ENCODE measurements around the gene ZNF462.

The ZNF462 gene

GRCh38 chr9:106864373-106865143, 1.6 kb downstream of the ZNF462 start:
- DNase-seq (ENCODE audit: low read depth in 2 of 2), result no peak

GRCh38 chr9:106866243-106866642, 3.3 kb downstream of the ZNF462 start:
- no peak for DNase-seq (ENCODE audit: low read depth in 2 of 2)

GRCh38 chr9:106867286-106867685, 4.3 kb downstream of the ZNF462 start:
- no peak for DNase-seq (ENCODE audit: low read depth in 2 of 2)

- no peak for DNase-seq (ENCODE audit: low read depth in 2 of 2)
These were observed 5.1 kb downstream of the ZNF462 start for GRCh38 chr9:106868087-106868486.

DNA sequence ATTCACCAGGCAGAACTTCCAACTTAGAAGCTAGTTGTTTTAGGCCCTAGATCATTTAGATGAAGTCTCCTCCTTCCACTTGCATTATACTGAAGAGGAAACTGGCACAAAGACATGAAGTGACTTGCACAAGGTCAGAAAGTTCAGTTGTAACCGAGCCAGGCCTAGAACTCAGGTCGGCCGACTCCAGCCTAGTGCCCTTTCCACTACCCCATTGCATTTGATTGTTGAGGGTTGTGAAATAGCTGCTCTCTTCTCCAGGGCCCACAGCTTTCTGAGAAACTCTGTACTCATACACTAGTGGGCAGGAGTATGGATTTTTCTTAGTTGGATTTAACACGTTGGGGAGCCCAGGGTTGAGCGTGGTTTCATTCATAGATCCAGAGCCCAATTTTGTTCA, 5.6 kb downstream of the ZNF462 start:
- no peak for DNase-seq (ENCODE audit: low read depth in 2 of 2)

- no peak for DNase-seq (ENCODE audit: low read depth in 2 of 2)
These were observed 6.1 kb downstream of the ZNF462 start for GRCh38 chr9:106869028-106869427.

GRCh38 chr9:106869458-106869857, 6.5 kb downstream of the ZNF462 start:
- no peak for DNase-seq (ENCODE audit: low read depth in 2 of 2)

- DNase-seq (ENCODE audit: low read depth in 2 of 2), result no peak
These were observed 9.7 kb downstream of the ZNF462 start for GRCh38 chr9:106872641-106873040.

DNA sequence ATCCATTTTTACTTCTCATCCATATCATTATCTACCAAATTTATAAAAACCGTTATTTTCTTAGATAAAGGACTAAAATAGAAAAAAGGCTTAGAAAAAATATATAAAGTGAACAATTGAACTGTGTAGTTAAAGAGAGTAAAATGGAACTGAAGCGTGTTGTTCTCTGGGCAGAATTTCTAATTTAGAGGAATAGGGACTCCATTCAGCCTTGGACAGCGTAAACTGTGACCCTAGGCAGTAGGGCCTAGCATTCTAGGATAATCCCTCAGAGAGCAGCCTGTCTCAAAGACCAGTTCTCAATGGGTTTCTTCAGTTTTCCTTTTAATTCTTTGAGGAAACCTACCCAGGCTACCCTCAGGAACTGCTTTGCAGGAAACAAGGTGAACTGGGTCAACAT, 11.1 kb downstream of the ZNF462 start:
- DNase-seq (ENCODE audit: low read depth in 2 of 2), result no peak

DNA sequence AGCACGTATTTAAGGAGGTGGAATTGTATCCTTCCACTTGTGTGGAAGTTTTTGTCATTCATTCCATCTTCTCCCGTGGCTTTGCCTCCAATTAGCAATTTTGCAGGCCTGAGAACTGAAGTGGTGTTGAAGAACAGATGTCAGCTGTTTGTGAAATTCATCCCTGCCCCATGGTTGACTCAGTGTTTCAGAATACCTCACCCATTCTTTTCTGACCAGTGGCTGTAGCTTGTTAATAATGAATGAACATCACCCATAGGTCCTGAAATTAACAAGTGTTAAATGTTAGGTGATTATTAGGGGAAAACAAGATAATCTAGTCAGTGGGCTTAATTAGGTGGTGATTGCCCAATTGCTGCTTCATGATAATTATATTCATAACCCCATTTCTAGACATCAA, 11.7 kb downstream of the ZNF462 start:
- DNase-seq (ENCODE audit: low read depth in 2 of 2), result no peak

DNA sequence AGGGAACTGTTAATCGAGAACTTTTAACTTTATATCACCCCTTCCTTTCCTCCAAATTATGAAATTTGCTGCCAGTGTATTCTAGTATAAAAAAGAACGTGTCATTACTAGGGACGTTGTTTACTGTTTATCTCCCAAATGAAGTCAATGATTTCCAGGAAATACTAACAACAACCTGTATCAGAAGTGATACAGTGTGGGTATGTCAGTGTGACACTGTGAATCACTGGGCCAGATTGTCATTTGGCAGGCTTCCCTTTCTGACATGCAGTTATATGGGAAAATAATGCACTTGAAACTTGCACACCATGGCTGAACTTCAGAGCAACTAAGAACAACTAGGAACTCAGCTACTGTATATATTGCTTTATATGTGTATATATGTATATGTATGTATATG, 12.6 kb downstream of the ZNF462 start:
- no peak for DNase-seq (ENCODE audit: low read depth in 2 of 2)

DNA sequence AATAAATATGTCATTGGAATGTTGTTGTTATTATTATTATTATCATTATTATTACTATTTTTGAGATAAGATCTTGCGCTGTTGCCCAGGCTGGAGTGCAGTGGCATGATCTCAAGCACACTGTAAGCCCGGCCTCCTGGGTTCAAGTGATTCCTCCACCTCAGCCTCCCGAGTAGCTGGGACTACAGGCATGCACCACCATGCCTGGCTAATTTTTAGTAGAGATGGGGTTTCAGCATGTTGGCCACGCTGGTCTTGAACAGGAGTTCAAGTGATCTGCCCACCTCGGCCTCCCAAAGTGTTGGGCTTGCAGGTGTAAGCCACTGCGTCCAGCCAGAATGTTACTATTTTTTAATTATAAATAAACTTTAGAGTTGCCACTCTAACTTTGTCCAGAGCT, 14.4 kb downstream of the ZNF462 start:
- no peak for DNase-seq (ENCODE audit: low read depth in 2 of 2)

GRCh38 chr9:106878081-106878837, 15.3 kb downstream of the ZNF462 start:
- no peak for DNase-seq (ENCODE audit: low read depth in 2 of 2)

DNA sequence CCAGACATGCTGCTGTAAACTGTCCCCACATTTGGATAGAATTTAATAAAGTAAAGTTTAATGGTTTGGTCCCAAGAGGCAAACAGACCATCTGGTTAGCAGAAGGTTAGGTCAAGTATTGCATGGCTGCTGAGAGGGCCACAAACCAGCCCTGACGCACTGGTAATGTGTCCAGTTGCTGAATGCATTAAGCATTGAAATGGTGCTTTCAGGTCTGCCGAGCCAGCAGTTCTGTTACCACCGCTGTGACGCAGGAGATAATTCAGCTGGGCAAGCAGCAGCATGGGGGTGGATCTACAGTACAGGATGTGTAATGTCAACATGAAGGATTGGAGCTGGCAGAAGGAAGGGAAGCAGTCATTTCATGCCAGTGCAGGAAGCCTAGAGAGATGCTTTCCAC, 16.0 kb downstream of the ZNF462 start:
- DNase-seq (ENCODE audit: low read depth in 2 of 2), result no peak

- DNase-seq (ENCODE audit: low read depth in 2 of 2), result no peak
These were observed 16.5 kb downstream of the ZNF462 start for GRCh38 chr9:106879439-106879882.

DNA sequence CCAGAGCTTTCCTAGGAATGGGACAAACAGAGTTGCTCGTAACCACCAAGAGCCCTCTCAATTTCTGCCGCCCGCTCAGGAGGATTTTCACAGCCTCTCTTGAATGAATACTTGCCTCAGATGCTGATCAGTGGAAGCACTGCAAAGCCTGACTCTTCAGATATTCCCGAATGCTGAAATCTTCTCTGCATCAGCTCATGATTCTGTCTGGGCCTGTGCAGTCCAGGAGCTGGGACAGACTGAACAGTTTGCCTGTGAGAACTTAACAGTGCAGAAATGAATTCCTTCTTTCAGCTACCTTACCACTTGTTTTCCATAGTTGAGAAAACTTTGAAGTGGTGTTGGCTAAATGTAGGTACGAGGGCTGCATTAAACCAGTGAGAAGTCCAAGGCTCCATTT, 17.1 kb downstream of the ZNF462 start:
- no peak for DNase-seq (ENCODE audit: low read depth in 2 of 2)

- no peak for DNase-seq (ENCODE audit: low read depth in 2 of 2)
These were observed 17.9 kb downstream of the ZNF462 start for GRCh38 chr9:106880863-106881262.

GRCh38 chr9:106883030-106883429, 20.1 kb downstream of the ZNF462 start:
- DNase-seq (ENCODE audit: low read depth in 2 of 2), result no peak

DNA sequence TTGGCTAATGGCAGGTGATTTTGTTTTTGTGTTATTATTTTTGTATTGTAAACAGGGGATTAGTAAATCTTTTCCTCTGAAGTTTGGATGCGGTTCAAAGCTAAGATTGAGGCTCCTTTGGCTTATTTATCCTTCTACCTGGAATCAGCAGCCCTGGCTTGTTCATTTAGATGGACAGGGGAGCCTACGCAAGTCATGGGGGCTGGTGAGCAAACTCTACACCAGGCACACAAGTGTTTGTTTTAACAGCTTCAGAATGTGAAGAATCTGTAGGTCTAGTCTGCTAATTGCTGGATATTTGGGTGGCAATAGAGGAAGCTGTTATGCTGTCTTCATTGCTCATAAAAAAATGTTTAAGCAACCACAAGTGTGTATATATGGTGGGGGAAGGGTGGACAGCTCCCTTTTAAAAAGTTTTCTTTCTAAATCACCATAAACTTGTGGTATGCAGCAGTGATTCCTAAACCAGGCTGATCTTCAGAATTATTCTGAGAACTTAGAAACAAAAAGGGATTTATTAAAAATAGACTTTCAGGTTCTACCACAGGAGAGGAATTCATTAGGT, 20.7 kb downstream of the ZNF462 start:
- no peak for DNase-seq (ENCODE audit: low read depth in 2 of 2)

DNA sequence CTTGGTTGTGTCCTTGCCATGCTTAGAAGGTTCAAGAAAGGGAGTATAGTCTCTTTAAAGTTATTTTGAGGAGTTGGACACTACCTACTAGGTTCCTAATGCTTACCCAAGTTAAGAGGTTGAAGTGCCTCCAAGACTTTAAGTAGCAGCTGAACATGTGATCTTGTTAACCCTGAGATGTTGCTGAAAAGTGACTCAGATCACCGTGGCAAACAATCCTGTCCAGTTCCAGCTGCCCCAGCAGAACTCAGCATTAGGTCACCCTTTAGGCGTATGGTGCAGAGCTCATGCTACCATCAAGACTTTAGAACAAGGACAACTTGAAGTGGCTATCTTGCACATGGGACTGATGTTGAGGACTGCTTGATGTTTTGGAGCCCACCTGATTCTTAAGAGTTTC, 22.5 kb downstream of the ZNF462 start:
- no peak for DNase-seq (ENCODE audit: low read depth in 2 of 2)

DNA sequence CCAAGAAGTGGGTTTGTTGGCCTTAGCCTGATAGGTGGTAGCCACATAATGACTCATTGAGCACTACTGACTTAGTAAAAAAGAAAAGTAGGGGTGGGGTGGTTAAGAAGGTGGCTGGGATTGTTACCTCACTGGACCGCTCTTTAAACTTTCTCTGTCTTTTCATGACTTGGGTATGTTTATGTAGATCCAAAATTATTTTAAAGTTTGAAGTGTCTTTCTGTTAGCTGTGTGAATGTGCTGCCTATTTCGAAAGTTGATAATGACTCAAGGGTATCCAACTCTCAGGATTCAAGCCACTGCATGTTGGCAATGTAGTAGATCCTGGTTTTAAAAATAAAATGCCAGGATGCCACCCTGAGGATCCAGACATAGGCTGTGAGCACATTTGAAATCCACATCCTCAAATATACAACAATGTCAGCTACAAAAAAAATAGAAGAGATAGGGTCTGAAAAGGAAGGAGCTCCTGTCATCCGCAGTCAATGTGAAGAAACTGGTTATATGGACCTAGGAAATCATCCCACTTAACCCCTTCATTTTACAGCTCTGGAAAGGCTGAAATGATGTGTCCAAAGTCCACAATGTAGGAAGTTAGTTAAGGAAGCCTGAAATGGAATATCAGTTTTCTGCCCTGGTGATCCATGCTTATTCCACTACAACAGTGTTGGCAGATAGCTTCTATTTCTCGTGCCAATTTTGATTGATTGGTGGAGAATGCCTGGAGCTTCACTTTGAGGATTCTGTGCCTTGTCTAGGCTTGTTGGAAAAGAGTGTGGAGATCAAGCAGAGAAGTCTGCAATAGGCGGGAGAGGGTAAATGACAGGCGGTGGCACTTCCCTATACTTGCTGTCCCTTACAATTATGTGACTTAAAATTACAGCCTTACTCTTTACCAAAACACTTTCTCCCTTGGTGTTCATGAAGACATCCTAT, 23.4 kb downstream of the ZNF462 start:
- no peak for DNase-seq (ENCODE audit: low read depth in 2 of 2)

DNA sequence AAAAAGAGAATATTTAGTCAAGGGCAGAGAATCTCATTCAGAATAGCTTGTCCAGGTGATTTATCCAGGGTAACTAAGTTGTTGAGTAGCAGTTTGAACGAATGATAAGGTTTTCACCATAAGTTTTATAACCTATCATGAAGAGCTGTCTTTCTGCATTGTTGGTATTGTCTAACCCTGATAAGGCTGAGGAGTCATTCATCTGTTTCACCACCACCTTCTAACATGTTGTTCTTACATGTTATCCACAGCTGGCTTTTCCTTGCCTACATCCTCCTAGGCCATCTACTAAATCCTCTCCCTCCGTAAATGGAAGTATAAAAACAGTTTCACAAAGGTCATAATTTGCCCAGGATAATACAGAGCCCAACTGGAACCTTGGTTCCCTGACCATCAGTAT, 24.1 kb downstream of the ZNF462 start:
- DNase-seq (ENCODE audit: low read depth in 2 of 2), result no peak
